Kidney (tissue), 14 donors: ENCODE results near the gene PIGC. TPM values are rescaled to one million over a fixed set of nuclear protein-coding genes. Genes with fewer than 3 reads are reported as not detected.

Experiments used
- DNase-seq, 5 donors: peaks; one replicate each; pipeline ENCODE4 v3.0.0-alpha.2; 2013 to 2020
- FAIRE-seq: peaks from 2 replicates; lab custom pipeline; 2012; peaks lifted over from hg19 to GRCh38; lab: Jason Lieb, UNC
- H3K27ac ChIP-seq, 2 donors: one replicate each; pipeline ENCODE4 v1.7.0; 2013; ENCODE audit warnings: low read depth in 2 of 2, low read length in 2 of 2, inconsistent platforms in 1 of 2
- H3K27me3 ChIP-seq: one replicate; pipeline ENCODE4 v1.7.1; 2013; ENCODE audit warnings: low read length, inconsistent platforms; ENCODE audit not compliant: control insufficient read depth, insufficient read depth
- H3K36me3 ChIP-seq, 3 donors: one replicate each; pipeline versions ENCODE4 v1.7.0 to v1.7.1; 2013; ENCODE audit warnings: low read length in 3 of 3, control low read depth in 1 of 3, inconsistent platforms in 1 of 3; ENCODE audit not compliant: insufficient read depth in 3 of 3, control insufficient read depth in 2 of 3
- H3K4me1 ChIP-seq, 3 donors: one replicate each; pipeline versions ENCODE4 v1.7.0 to v1.7.1; 2013; ENCODE audit warnings: low read length in 3 of 3, inconsistent platforms in 1 of 3, low read depth in 1 of 3; ENCODE audit not compliant: control insufficient read depth in 2 of 3, insufficient read depth in 2 of 3
- H3K4me3 ChIP-seq, 3 donors: one replicate each; pipeline versions ENCODE4 v1.7.0 to v1.8.1; 2013; ENCODE audit warnings: low read length in 3 of 3, control low read depth in 1 of 3, inconsistent platforms in 1 of 3
- H3K9ac ChIP-seq, 3 donors: one replicate each; pipeline versions ENCODE4 v1.7.0 to v1.7.1; 2013; ENCODE audit warnings: low read length in 3 of 3, control low read depth in 1 of 3, inconsistent platforms in 1 of 3
- H3K9me3 ChIP-seq, 3 donors: one replicate each; pipeline versions ENCODE4 v1.7.0 to v1.7.1; 2013; ENCODE audit warnings: low read length in 3 of 3, control low read depth in 1 of 3, inconsistent platforms in 1 of 3; ENCODE audit not compliant: control insufficient read depth in 2 of 3, insufficient read depth in 1 of 3
- CTCF ChIP-seq: IDR thresholded peaks from 3 replicates; pipeline ENCODE4 v1.5.1; 2012; ENCODE audit warnings: mild to moderate bottlenecking, moderate library complexity, borderline replicate concordance; ENCODE audit not compliant: insufficient read depth; ENCODE audit errors: extremely low read depth
- intact Hi-C: fragments of 100-400 bp; cut with DNase I; formaldehyde crosslinking; loops from one replicate; pipeline ENCODE4 v1.11.1; 2022
- polyA plus RNA-seq: library from polyadenylated mRNA; stranded (reverse); fragments of 350-450 nt; fragmentation: Illumina TruSeq; extraction: RNeasy Lipid Tissue Mini Kit (QIAGEN cat#74804); gene quantifications from one replicate; pipeline ENCODE4 v1.2.3, GENCODE V29; 2014; ENCODE audit warnings: low read depth, low replicate concordance; ENCODE audit not compliant: insufficient read depth
- total RNA-seq: library from RNA; stranded (reverse); fragmentation: NEBNext Ultra II Directional; extraction: Animal tissue kit (Norgen Biotek cat#: 25700); gene quantifications from one replicate; pipeline ENCODE4 v1.2.1, GENCODE V29; 2021
- donor health status: control.
- donor health status: control.
- donor health status: control.
- donor health status: control.
- donor health status: control.
- donor health status: DM: yes; HTN: yes; CAD: no.
- donor health status: Normal renal cell carcinoma (clear cell type).

Gene PIGC
- total and polyA plus RNA-seq, 2 donors from 2014 or later = 27.6 to 28.6 TPM

DNA sequence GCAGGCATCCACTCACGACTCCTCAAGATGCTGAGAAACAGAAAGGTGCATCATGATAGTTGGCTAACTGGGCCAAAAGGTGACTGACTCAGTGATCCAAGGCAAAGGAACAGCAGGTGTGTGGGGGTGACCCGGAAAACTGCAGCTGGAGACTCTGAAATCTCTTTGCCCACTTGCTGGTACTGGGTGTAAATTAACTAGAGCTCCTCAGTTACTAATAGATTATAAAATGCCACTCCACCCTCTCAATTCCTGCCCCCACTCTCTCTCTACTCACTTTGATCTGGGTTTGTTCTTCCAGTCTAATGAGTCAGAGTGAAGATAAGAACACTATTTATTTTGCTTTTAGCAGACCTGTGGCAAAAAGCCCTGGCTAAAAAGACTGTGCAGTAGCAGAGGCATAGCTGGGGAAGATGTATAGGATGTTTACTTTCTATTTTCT is 7.2 kb upstream of the PIGC start:
- peak overlapping the region in 1 of 2 donors; percentile 45 for H3K27ac ChIP-seq
- TF ChIP-seq CTCF = no peak
- H3K4me1 ChIP-seq = peaks cover 0 to 8% (median 8%) of the 10 kb centered on the region in 3 donors
- no peak overlapping the region for H3K9ac ChIP-seq
- H3K9me3 ChIP-seq = no peaks in the 10 kb centered on the region
- no peaks in the 10 kb centered on the region for H3K36me3 ChIP-seq
- DNase-seq = peak in 4 of 5 donors; percentile 40 to 79 (median 68)
- H3K27me3 ChIP-seq = no peaks in the 10 kb centered on the region
- peak overlapping the region in 1 of 3 donors; percentile 7 for H3K4me3 ChIP-seq
- FAIRE-seq = no peak
- intact Hi-C loops = no loop called here

- DNase-seq (peak; percentile 44 to 70 (median 52)), FAIRE-seq (no peak)
- no peak for TF ChIP-seq CTCF
- intact Hi-C loops = no loop called here
- Histone ChIP-seq H3K27me3 (no peaks in the 10 kb centered on the region), H3K4me1 (peaks cover 0 to 8% (median 8%) of the 10 kb centered on the region in 3 donors), H3K27ac (peak overlapping the region; percentile 23 to 45), H3K4me3 (peak overlapping the region in 2 of 3 donors; percentile 7 to 22), H3K36me3 (no peaks in the 10 kb centered on the region), H3K9ac (no peak overlapping the region), H3K9me3 (no peaks in the 10 kb centered on the region)
These were observed 6.6 kb upstream of the PIGC start for GRCh38 chr1:172450524-172450885.

- Histone ChIP-seq H3K27ac (peak overlapping the region in 1 of 2 donors; percentile 23), H3K27me3 (no peaks in the 10 kb centered on the region), H3K9me3 (no peaks in the 10 kb centered on the region), H3K9ac (no peak overlapping the region), H3K36me3 (no peaks in the 10 kb centered on the region), H3K4me3 (peak overlapping the region in 2 of 3 donors; percentile 7 to 22), H3K4me1 (peaks cover 0 to 8% (median 8%) of the 10 kb centered on the region in 3 donors)
- peak; percentile 95 for TF ChIP-seq CTCF
- FAIRE-seq = no peak
- intact Hi-C loops = no loop called here
- peak; percentile 59 to 76 (median 70) for DNase-seq
These were observed 6.0 kb upstream of the PIGC start for GRCh38 chr1:172449585-172450523.
